A673 (cell line): ENCODE results near the gene MXRA8. TPM values are rescaled to one million over a fixed set of nuclear protein-coding genes. Genes with fewer than 3 reads are reported as not detected.

Experiments used
- BruUV-seq: library from RNA; stranded (reverse); fragments of 400-500 nt; replicated peaks from 2 replicates; lab custom pipeline; 2021; lab: Mats Ljungman, UMichigan
- CTCF ChIA-PET: fragments of 300-600 bp; sonication (Branson Sonifier 250); formaldehyde crosslinking; loops from one replicate; lab custom pipeline; 2022; ENCODE audit warnings: antibody characterized with exemption; lab: Charles Lee
- POLR2A ChIA-PET: fragments of 300-600 bp; sonication (Branson Sonifier 250); formaldehyde crosslinking; loops from one replicate; lab custom pipeline; 2022; ENCODE audit warnings: antibody characterized with exemption; ENCODE audit not compliant: low non-redundant PET; lab: Charles Lee
- DNase-seq: peaks from one replicate; pipeline ENCODE4 v3.0.0-alpha.2; 2015; ENCODE audit warnings: low spot score
- H3K27ac ChIP-seq: fragments of 200-600 bp; sonication (generic); 2 replicates; pipeline ENCODE4 v1.5.1; 2016; ENCODE audit warnings: mixed run types, low read depth, mild to moderate bottlenecking, mixed read lengths, antibody characterized with exemption, low read length; ENCODE audit not compliant: poor library complexity, severe bottlenecking
- H3K27me3 ChIP-seq: fragments of 200-600 bp; sonication (generic); replicated peaks from 2 replicates; pipeline ENCODE4 v1.6.1; 2017; ENCODE audit warnings: mixed run types, low read depth, mild to moderate bottlenecking, mixed read lengths, antibody characterized with exemption, low read length; ENCODE audit not compliant: insufficient read depth, poor library complexity
- H3K36me3 ChIP-seq: fragments of 200-600 bp; sonication (generic); 2 replicates; pipeline ENCODE4 v1.6.1; 2016; ENCODE audit warnings: mixed run types, mild to moderate bottlenecking, mixed read lengths, antibody characterized with exemption, low read length; ENCODE audit not compliant: insufficient read depth, poor library complexity, severe bottlenecking
- H3K4me1 ChIP-seq: fragments of 200-600 bp; sonication (generic); 2 replicates; pipeline ENCODE4 v1.6.1; 2017; ENCODE audit warnings: mixed run types, mild to moderate bottlenecking, mixed read lengths, antibody characterized with exemption, low read length; ENCODE audit not compliant: insufficient read depth, poor library complexity, severe bottlenecking
- H3K4me3 ChIP-seq: fragments of 200-600 bp; sonication (generic); 2 replicates; pipeline ENCODE4 v1.5.1; 2016; ENCODE audit warnings: low read depth, mixed run types, mild to moderate bottlenecking, mixed read lengths, low read length; ENCODE audit not compliant: poor library complexity, severe bottlenecking
- H3K9me3 ChIP-seq: fragments of 200-600 bp; sonication (generic); 2 replicates; pipeline ENCODE4 v1.6.1; 2016; ENCODE audit warnings: mixed run types, low read depth, mild to moderate bottlenecking, mixed read lengths, antibody characterized with exemption, low read length; ENCODE audit not compliant: poor library complexity, severe bottlenecking
- CTCF ChIP-seq: fragments of 300-800, 200-600 bp; sonication (generic); conservative IDR thresholded peaks from 2 replicates; pipeline ENCODE4 v1.5.1; 2017; ENCODE audit warnings: low read depth, mild to moderate bottlenecking, antibody characterized with exemption, low read length, moderate library complexity, mixed read lengths
- EZH2 ChIP-seq: fragments of 200-600 bp; sonication (generic); IDR thresholded peaks from 2 replicates; pipeline ENCODE4 v1.6.1; 2017; ENCODE audit warnings: borderline replicate concordance, low read depth, mild to moderate bottlenecking, mixed read lengths, antibody characterized with exemption, low read length; ENCODE audit not compliant: poor library complexity, severe bottlenecking
- intact Hi-C: fragments of 100-400 bp; cut with micrococcal nuclease; formaldehyde crosslinking; loops from one replicate; pipeline ENCODE4 v1.10.0; 2022; ENCODE audit not compliant: unreplicated experiment
- total RNA-seq: library from RNA; stranded (reverse); gene quantifications from 2 replicates; pipeline ENCODE4 v1.2.3, GENCODE V29; 2021

MXRA8 gene
- total RNA-seq, 1 experiment from 2014 or later, result 0.73 TPM

GRCh38 chr1:1311107-1312104, 46.9 kb downstream of the MXRA8 start:
- no peak overlapping the region for H3K4me3 ChIP-seq
- intact Hi-C loops, result no loop called here
- ChIA-PET POLR2A (interaction anchor here (0.6 kb wide), 1 partner anchor 431 kb away, joined by 4 read pairs; no protein-coding TSS in a partner anchor), CTCF (no interaction called here)
- BruUV-seq, result TSS peak; percentile 28
- DNase-seq, result no peak
- TF ChIP-seq CTCF, result no peak
- TF ChIP-seq EZH2, result no peak
- H3K36me3 ChIP-seq, result peaks cover 36% of the 10 kb centered on the region
- H3K9me3 ChIP-seq, result no peaks in the 10 kb centered on the region
- H3K27me3 ChIP-seq, result no peaks in the 10 kb centered on the region
- H3K27ac ChIP-seq, result no peak overlapping the region
- H3K4me1 ChIP-seq, result peaks cover 12% of the 10 kb centered on the region

GRCh38 chr1:1310476-1311053, 47.8 kb downstream of the MXRA8 start:
- TF ChIP-seq EZH2, result no peak
- TF ChIP-seq CTCF, result no peak
- H3K36me3 ChIP-seq, result peaks cover 36% of the 10 kb centered on the region
- H3K27ac ChIP-seq, result no peak overlapping the region
- no peaks in the 10 kb centered on the region for H3K9me3 ChIP-seq
- intact Hi-C loops, result no loop called here
- H3K4me3 ChIP-seq, result no peak overlapping the region
- no peaks in the 10 kb centered on the region for H3K27me3 ChIP-seq
- BruUV-seq, result no TSS peak
- CTCF ChIA-PET, result no interaction called here
- POLR2A ChIA-PET, result interaction anchor here (0.6 kb wide), 1 partner anchor 432 kb away, joined by 4 read pairs; no protein-coding TSS in a partner anchor
- peaks cover 21% of the 10 kb centered on the region for H3K4me1 ChIP-seq
- no peak for DNase-seq

- TF ChIP-seq EZH2 (no peak), CTCF (no peak)
- Histone ChIP-seq H3K36me3 (peaks cover 33% of the 10 kb centered on the region), H3K27ac (no peak overlapping the region), H3K27me3 (no peaks in the 10 kb centered on the region), H3K4me3 (peak overlapping the region; percentile 88), H3K4me1 (peaks cover 26% of the 10 kb centered on the region), H3K9me3 (no peaks in the 10 kb centered on the region)
- CTCF ChIA-PET, result no interaction called here
- POLR2A ChIA-PET, result no interaction called here
- no peak for DNase-seq
- intact Hi-C loops, result no loop called here
- no TSS peak for BruUV-seq
These were observed 48.3 kb downstream of the MXRA8 start for GRCh38 chr1:1310109-1310385.
